ENCODE results near the gene NQO1.

DNA sequence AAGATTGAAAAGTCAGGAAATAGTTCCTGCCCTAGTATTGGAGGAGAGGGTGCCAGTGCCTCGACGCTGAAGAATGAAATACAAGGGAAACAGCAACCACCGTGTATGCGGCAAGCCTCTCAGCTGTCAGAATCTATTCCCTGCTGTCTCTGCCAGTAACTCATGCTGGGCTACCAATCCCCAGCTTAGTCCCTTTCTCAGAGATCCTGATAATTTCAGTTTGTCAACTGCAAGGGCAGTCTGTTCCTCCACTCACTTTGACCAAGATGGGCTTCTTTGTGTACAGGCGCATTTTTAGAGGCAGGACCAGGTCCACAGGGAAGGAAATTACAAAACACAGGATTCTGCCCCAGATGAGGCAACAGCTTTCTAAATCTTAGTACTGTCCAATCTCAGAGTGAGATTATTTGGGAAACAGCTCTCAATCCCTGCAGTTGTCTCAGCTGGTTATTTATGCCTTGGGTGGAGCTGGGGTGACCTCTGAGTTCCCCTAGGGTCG is 1.3 kb downstream of the NQO1 start:
- TF ChIP-seq, protein P1, sequence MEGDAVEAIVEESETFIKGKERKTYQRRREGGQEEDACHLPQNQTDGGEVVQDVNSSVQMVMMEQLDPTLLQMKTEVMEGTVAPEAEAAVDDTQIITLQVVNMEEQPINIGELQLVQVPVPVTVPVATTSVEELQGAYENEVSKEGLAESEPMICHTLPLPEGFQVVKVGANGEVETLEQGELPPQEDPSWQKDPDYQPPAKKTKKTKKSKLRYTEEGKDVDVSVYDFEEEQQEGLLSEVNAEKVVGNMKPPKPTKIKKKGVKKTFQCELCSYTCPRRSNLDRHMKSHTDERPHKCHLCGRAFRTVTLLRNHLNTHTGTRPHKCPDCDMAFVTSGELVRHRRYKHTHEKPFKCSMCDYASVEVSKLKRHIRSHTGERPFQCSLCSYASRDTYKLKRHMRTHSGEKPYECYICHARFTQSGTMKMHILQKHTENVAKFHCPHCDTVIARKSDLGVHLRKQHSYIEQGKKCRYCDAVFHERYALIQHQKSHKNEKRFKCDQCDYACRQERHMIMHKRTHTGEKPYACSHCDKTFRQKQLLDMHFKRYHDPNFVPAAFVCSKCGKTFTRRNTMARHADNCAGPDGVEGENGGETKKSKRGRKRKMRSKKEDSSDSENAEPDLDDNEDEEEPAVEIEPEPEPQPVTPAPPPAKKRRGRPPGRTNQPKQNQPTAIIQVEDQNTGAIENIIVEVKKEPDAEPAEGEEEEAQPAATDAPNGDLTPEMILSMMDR (IDR thresholded peaks at IDR 0.05), result no peak
- no peak for TF ChIP-seq EZH2 (IDR thresholded peaks at IDR 0.05)
